Measurements from ENCODE around the gene LONP2.

GRCh38 chr16:48372744-48373143 lies 128.6 kb downstream of the LONP2 start:
- TF ChIP-seq, protein P1, sequence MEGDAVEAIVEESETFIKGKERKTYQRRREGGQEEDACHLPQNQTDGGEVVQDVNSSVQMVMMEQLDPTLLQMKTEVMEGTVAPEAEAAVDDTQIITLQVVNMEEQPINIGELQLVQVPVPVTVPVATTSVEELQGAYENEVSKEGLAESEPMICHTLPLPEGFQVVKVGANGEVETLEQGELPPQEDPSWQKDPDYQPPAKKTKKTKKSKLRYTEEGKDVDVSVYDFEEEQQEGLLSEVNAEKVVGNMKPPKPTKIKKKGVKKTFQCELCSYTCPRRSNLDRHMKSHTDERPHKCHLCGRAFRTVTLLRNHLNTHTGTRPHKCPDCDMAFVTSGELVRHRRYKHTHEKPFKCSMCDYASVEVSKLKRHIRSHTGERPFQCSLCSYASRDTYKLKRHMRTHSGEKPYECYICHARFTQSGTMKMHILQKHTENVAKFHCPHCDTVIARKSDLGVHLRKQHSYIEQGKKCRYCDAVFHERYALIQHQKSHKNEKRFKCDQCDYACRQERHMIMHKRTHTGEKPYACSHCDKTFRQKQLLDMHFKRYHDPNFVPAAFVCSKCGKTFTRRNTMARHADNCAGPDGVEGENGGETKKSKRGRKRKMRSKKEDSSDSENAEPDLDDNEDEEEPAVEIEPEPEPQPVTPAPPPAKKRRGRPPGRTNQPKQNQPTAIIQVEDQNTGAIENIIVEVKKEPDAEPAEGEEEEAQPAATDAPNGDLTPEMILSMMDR (IDR thresholded peaks at IDR 0.05; ENCODE audit: poor library complexity, severe bottlenecking), result no peak
- TF ChIP-seq POLR2AphosphoS5 (IDR thresholded peaks at IDR 0.05) (no peak), SMC3 (conservative IDR thresholded peaks at IDR 0.05; ENCODE audit: poor library complexity) (no peak), EZH2 (IDR thresholded peaks at IDR 0.05; ENCODE audit: borderline replicate concordance, insufficient read depth, low read length, poor library complexity, severe bottlenecking) (no peak), EP300 (conservative IDR thresholded peaks at IDR 0.05; ENCODE audit: poor library complexity, severe bottlenecking) (no peak), MXI1 (conservative IDR thresholded peaks at IDR 0.05; ENCODE audit: poor library complexity, severe bottlenecking) (no peak)

Data from neural cell (in vitro differentiated cells).